Thymus (tissue), 11 donors: ENCODE measurements around the gene XPO4. TPM values are rescaled to one million over a fixed set of nuclear protein-coding genes. Genes with fewer than 3 reads are reported as not detected.
"Not testable (repeated sequence)": the region's sequence is repeated elsewhere in the genome, so short reads cannot be mapped to it uniquely, and the experiment has no call there.

ENCODE experiments used
- DNase-seq, 9 donors: peaks; one replicate each; pipeline ENCODE4 v3.0.0-alpha.2; 2013; ENCODE audit warnings: low spot score in 9 of 9, low read depth in 6 of 9, missing footprints in 1 of 9
- H3K27ac ChIP-seq, 2 donors: one replicate each; pipeline ENCODE4 v1.5.1; 2013; ENCODE audit warnings: control low read depth in 1 of 2, low read depth in 1 of 2, low read length in 1 of 2, mild to moderate bottlenecking in 1 of 2, moderate library complexity in 1 of 2
- H3K27me3 ChIP-seq, 2 donors: one replicate each; pipeline ENCODE4 v1.5.1; 2013; ENCODE audit warnings: low read length in 1 of 2; ENCODE audit not compliant: control insufficient read depth in 2 of 2, insufficient read depth in 1 of 2
- H3K36me3 ChIP-seq, 2 donors: one replicate each; pipeline ENCODE4 v1.5.1; 2013; ENCODE audit warnings: low read length in 1 of 2, mild to moderate bottlenecking in 1 of 2, moderate library complexity in 1 of 2; ENCODE audit not compliant: control insufficient read depth in 2 of 2, insufficient read depth in 2 of 2
- H3K4me1 ChIP-seq, 2 donors: one replicate each; pipeline ENCODE4 v1.5.1; 2013; ENCODE audit warnings: low read length in 2 of 2; ENCODE audit not compliant: control insufficient read depth in 2 of 2, insufficient read depth in 2 of 2
- H3K4me3 ChIP-seq, 2 donors: one replicate each; pipeline ENCODE4 v1.5.1; 2013; ENCODE audit warnings: low read length in 2 of 2, control low read depth in 1 of 2, mild to moderate bottlenecking in 1 of 2
- H3K9me3 ChIP-seq, 2 donors: one replicate each; pipeline ENCODE4 v1.5.1; 2013; ENCODE audit warnings: low read length in 1 of 2, mild to moderate bottlenecking in 1 of 2; ENCODE audit not compliant: control insufficient read depth in 2 of 2, insufficient read depth in 1 of 2
- WGBS: extraction: QIAGEN DNeasy Blood & Tissue Kit; methylation state at CpG from one replicate; pipeline ENCODE4 v1.1.7; 2013; 5-methylcytosine and 5-hydroxymethylcytosine counted together
- polyA plus RNA-seq: library from polyadenylated mRNA; stranded (reverse); fragments of 200-250 nt; gene quantifications from one replicate; pipeline ENCODE4 v1.2.3, GENCODE V29; 2013
- total RNA-seq: library from RNA; stranded (reverse); fragments of 120-200 nt; gene quantifications from one replicate; pipeline ENCODE4 v1.2.4, GENCODE V29; 2013
- donor health status: healthy.

XPO4 gene
- total and polyA plus RNA-seq, 2 donors: 4.9 to 13.2 TPM

- H3K27ac ChIP-seq: no peak overlapping the region
- H3K36me3 ChIP-seq: no peaks in the 10 kb centered on the region
- H3K9me3 ChIP-seq: no peaks in the 10 kb centered on the region
- H3K4me1 ChIP-seq: no peaks in the 10 kb centered on the region
- no peaks in the 10 kb centered on the region for H3K27me3 ChIP-seq
- no peak for DNase-seq
- 76% methylated on average over 4 of the region's 4 CpGs for WGBS
- no peak overlapping the region for H3K4me3 ChIP-seq
Observed at GRCh38 chr13:20927596-20928257, 25.2 kb upstream of the XPO4 start.

DNA sequence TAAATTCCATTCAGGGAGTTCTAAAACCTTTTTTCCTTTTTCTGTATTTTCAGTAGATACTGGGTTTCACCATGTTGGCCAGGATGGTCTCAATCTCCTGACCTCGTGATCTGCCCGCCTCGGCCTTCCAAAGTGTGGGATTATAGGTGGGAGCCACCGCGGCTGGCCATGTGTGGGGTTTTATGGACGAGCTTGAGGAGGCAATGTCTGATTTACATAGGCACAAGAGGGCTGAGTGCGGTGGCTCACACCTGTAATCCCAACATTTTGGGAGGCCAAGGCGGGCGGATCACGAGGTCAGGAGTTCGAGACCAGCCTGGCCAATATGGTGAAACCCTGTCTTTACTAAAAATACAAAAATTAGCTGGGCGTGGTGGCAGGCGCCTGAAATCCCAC is 22.8 kb upstream of the XPO4 start:
- not testable (repeated sequence) for H3K9me3 ChIP-seq, H3K4me3 ChIP-seq, H3K4me1 ChIP-seq, H3K36me3 ChIP-seq, H3K27me3 ChIP-seq, H3K27ac ChIP-seq, DNase-seq
- 89% methylated on average over 13 of the region's 13 CpGs for WGBS

DNA sequence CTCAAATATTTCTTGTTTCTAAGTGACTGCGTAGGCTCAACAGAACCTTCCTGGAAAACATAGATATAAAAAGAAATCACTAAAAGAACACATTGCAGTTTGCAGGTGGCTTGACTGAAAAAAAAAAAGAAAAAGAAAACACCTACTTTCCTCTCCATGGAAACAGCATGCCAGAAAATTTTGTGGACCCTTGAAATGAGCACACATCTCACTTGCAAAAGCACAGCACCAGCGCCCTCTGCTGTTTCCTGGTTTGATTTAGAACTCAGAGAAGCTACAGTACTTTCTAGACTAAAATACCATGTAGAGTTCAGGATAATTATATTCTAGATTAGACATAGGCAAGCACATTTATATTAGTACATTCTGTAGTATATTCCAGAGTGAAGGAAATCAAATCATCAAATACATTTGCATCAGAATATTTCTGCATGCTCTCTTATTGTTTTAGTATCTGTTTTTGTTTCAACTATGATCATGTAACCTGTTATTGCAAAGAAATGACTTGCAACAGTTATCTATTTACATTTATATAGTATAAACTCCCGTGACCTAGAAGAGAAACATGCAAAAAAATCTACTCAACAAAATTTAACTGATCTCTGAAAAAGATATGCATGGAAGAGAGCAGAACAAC is 22.3 kb upstream of the XPO4 start:
- DNase-seq: peak; percentile 45 to 90 (median 74)
- Histone ChIP-seq H3K9me3 (no peaks in the 10 kb centered on the region), H3K27ac (no peak overlapping the region), H3K27me3 (no peaks in the 10 kb centered on the region), H3K4me1 (no peaks in the 10 kb centered on the region), H3K36me3 (no peaks in the 10 kb centered on the region), H3K4me3 (no peak overlapping the region)
- WGBS: 31% methylated on average over 3 of the region's 3 CpGs

GRCh38 chr13:20923272-20923671 is 20.7 kb upstream of the XPO4 start:
- Histone ChIP-seq H3K36me3 (no peaks in the 10 kb centered on the region), H3K27me3 (no peaks in the 10 kb centered on the region), H3K4me1 (no peaks in the 10 kb centered on the region), H3K27ac (no peak overlapping the region), H3K9me3 (no peaks in the 10 kb centered on the region), H3K4me3 (no peak overlapping the region)
- 96% methylated on average over 4 of the region's 4 CpGs for WGBS
- no peak for DNase-seq

DNA sequence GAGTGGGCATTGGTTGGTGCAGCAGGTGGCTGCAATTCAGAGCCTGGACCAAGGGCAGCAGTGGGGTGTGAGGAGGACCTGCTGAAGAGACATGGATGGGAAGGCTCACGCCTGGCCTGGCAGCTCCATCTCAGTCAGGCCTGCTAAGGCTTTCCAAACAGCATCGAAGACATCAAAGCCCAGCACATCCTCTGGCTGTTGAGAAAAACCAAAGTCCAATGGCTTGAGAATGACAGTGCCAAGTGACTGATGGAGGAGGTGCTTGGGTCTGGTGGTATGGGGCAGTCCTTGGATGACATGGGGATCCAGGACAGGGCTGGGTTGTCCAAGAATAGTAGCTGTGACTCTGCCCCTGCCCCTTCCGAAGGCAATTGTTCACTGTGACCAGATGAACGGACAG is 19.0 kb upstream of the XPO4 start:
- no peaks in the 10 kb centered on the region for H3K36me3 ChIP-seq
- H3K4me1 ChIP-seq: no peaks in the 10 kb centered on the region
- H3K4me3 ChIP-seq: no peak overlapping the region
- H3K9me3 ChIP-seq: no peaks in the 10 kb centered on the region
- no peak overlapping the region for H3K27ac ChIP-seq
- H3K27me3 ChIP-seq: no peaks in the 10 kb centered on the region
- no peak for DNase-seq
- WGBS: 96% methylated on average over 4 of the region's 4 CpGs

DNA sequence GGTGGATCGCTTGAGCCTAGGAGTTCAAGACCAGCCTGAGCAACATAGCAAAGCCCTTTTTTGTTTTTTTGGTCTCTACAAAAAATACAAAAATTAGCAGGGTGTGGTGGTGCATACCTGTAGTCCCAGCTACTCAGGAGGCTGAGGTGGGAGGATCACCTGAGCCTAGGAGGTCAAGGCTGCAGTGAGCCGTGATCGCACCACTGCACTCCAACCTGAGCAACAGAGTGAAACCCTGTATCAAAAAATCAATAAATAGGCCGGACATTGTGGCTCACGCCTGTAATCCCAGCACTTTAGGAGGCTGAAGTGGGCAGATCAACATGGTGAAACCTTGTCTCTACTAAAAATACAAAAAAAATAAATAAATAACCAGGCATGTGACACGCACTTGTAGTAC is 13.1 kb upstream of the XPO4 start:
- H3K9me3 ChIP-seq, H3K4me1 ChIP-seq, DNase-seq, H3K36me3 ChIP-seq, H3K4me3 ChIP-seq, H3K27ac ChIP-seq, H3K27me3 ChIP-seq: not testable (repeated sequence)
- 98% methylated on average over 6 of the region's 6 CpGs for WGBS

- Histone ChIP-seq H3K9me3 (peaks cover 0 to 3% of the 10 kb centered on the region in 2 donors), H3K36me3 (no peaks in the 10 kb centered on the region), H3K4me1 (no peaks in the 10 kb centered on the region), H3K27me3 (no peaks in the 10 kb centered on the region), H3K4me3 (no peak overlapping the region), H3K27ac (no peak overlapping the region)
- WGBS: 95% methylated on average over 6 of the region's 6 CpGs
- DNase-seq: no peak
Observed at GRCh38 chr13:20911037-20911436, 8.5 kb upstream of the XPO4 start.

DNA sequence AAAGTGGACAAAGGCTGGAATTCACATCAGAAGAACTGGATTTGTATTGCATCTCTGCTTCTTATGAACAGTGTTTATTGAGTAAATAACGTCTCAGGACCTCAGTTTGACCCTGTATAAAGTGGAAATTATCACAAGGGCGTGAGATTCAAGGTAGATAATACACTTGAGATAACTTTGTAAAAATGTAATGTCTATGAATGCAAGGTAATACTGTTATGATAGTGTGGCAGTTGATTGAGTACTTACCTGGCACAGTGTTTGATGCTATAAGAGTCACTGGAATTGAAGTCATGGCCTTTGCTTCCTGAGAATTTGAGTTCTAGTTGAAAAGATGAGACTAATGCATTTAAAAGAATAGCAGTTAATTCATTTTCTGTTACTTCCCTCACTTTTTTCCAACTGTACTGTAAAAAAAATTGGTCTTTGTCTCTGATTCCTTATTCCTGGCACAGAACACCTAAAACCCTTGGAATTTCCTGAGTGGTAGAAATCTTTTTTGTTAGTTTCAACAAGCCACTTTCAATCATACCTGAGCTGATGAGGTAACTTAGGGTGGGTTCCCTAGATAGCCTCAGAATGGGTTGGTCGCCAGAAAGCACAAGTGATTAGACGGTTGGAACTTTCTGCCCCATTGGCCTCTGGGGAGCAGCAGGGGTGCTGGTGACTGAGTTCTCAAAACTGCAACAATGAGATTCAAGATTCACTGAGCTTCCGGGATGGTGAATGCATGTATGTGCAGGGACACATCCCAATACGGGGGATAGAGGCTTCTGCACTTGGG is 6.4 kb upstream of the XPO4 start:
- no peaks in the 10 kb centered on the region for H3K36me3 ChIP-seq
- no peak overlapping the region for H3K27ac ChIP-seq
- H3K9me3 ChIP-seq: peaks cover 0 to 3% of the 10 kb centered on the region in 2 donors
- DNase-seq: no peak
- no peaks in the 10 kb centered on the region for H3K27me3 ChIP-seq
- no peak overlapping the region for H3K4me3 ChIP-seq
- 85% methylated on average over 6 of the region's 6 CpGs for WGBS
- H3K4me1 ChIP-seq: no peaks in the 10 kb centered on the region

- no peak for DNase-seq
- no peak overlapping the region for H3K27ac ChIP-seq
- no peak overlapping the region for H3K4me3 ChIP-seq
- no peaks in the 10 kb centered on the region for H3K27me3 ChIP-seq
- H3K9me3 ChIP-seq: no peaks in the 10 kb centered on the region
- no peaks in the 10 kb centered on the region for H3K36me3 ChIP-seq
- H3K4me1 ChIP-seq: peaks cover 0 to 5% of the 10 kb centered on the region in 2 donors
Observed at GRCh38 chr13:20904908-20905307, 2.4 kb upstream of the XPO4 start.
